AG09309 (cell line): Measurements from ENCODE around the gene OLA1.

Source experiments
- DNase-seq: peaks from one replicate; pipeline ENCODE4 v3.0.0-alpha.2; 2010; ENCODE audit warnings: low read depth
- H3K4me3 ChIP-seq: 2 replicates; pipeline ENCODE4 v1.5.1; 2011; ENCODE audit warnings: mild to moderate bottlenecking, low read depth, low read length, moderate library complexity; ENCODE audit not compliant: control insufficient read depth
- CTCF ChIP-seq: IDR thresholded peaks from 2 replicates; pipeline ENCODE4 v1.5.1; 2011; ENCODE audit warnings: mild to moderate bottlenecking, low read depth, low read length, inconsistent platforms; ENCODE audit not compliant: insufficient read depth, control insufficient read depth; ENCODE audit errors: missing control alignments

OLA1 gene

GRCh38 chr2:174051741-174052583 lies 196.4 kb downstream of the OLA1 start:
- DNase-seq: no peak
- TF ChIP-seq CTCF: no peak
- H3K4me3 ChIP-seq: no peak overlapping the region

DNA sequence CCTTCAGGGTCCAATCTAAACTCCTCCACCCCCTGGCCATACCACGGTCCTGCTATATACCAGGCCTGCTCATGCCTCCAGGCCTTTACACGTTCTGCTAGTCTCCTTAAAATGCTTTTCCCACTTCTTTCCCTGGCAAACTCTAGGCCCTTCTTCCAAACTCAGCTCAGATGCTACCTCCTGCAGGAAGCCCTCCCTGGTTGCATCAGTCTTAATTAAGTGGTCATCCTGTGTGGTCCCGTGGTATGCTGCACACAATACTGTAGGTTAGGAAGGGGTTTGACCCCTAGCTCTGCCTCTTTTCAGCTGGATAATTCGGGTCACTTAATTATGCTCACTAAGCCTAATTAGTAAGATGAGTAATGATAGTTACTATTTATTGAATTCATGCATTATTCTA lies 197.3 kb downstream of the OLA1 start:
- TF ChIP-seq CTCF: no peak
- no peak overlapping the region for H3K4me3 ChIP-seq
- DNase-seq: no peak

- DNase-seq: no peak
- no peak overlapping the region for H3K4me3 ChIP-seq
- TF ChIP-seq CTCF: no peak
These were observed 198.4 kb downstream of the OLA1 start for GRCh38 chr2:174049895-174050294.

GRCh38 chr2:174048243-174048642 lies 200.1 kb downstream of the OLA1 start:
- H3K4me3 ChIP-seq: no peak overlapping the region
- no peak for DNase-seq
- no peak for TF ChIP-seq CTCF

DNA sequence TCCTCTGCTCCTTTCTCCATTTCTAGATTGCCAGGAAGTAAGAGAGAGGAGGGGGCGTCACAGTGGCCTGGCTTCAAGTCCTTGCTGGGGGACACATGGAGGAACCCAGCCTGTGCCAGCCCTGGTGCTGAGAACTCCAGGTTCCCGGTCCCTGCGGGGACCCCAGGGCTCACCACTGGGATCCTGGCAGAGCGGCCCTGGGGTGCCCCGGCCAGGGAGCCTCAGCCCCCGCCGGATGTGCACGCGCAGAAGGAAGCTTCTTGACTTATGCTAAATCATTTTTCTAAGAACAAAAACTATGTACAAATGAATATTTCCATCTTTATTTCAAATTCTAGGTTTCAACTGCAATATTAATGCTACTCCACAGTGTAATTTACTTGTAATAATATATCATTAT lies 200.6 kb downstream of the OLA1 start:
- no peak overlapping the region for H3K4me3 ChIP-seq
- DNase-seq: no peak
- no peak for TF ChIP-seq CTCF

GRCh38 chr2:174046172-174046571 lies 202.2 kb downstream of the OLA1 start:
- DNase-seq: no peak
- no peak overlapping the region for H3K4me3 ChIP-seq
- TF ChIP-seq CTCF: no peak
